Stomach (tissue), 4 donors: ENCODE measurements around the gene ALG1.
"Not testable (repeated sequence)": the region's sequence is repeated elsewhere in the genome, so short reads cannot be mapped to it uniquely, and the experiment has no call there.

ENCODE experiments used
- EP300 ChIP-seq: sonication (generic); formaldehyde crosslinking; IDR thresholded peaks from one replicate; pipeline ENCODE4 v1.6.1; 2017; ENCODE audit warnings: antibody characterized with exemption
- POLR2A ChIP-seq, 4 donors: fragments of 450-650 bp; IDR thresholded peaks; one replicate each; pipeline ENCODE4 v1.6.1; 2016; ENCODE audit warnings: antibody characterized with exemption in 4 of 4, control low read depth in 2 of 4, mild to moderate bottlenecking in 1 of 4, moderate library complexity in 1 of 4
- POLR2AphosphoS5 ChIP-seq, 3 donors: sonication (generic); formaldehyde crosslinking; IDR thresholded peaks; one replicate each; pipeline ENCODE4 v1.6.1; 2016; ENCODE audit warnings: antibody characterized with exemption in 3 of 3
- TF ChIP-seq, protein P1 (sequence below), 7 experiments: fragments of 450-650 bp in 4 of 7; fragments of 200-600 bp in 3 of 7; sonication (generic) in 3 of 7; IDR thresholded peaks; one replicate each; pipeline ENCODE4 v1.5.1; 2016 to 2019; ENCODE audit warnings: antibody characterized with exemption in 7 of 7, control low read depth in 2 of 7, mild to moderate bottlenecking in 1 of 7

DNA sequence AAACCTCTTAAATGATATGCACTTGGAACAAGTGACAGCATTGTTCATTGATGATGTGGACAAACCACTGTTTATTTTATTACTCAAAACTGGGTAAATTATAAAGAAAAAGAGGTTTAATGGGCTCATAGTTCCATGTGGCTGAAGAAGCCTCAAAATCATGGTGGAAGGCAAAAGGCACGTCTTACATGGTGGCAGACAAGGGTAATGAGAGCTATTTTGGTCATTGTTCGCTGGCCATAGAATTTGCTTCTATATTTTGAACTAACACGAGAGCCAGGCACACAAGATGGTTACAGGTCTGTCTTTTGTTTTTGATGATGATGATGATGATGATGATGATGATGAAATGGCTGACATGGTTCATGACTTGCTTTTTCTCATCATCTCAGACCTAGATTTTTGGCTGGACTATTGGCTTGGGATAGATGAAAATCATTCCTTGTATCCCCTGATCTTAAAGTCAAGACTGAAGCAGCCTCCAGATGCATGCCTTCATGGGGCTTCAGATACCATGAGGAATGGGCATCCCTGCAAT is 59.9 kb downstream of the ALG1 start:
- TF ChIP-seq, protein P1, sequence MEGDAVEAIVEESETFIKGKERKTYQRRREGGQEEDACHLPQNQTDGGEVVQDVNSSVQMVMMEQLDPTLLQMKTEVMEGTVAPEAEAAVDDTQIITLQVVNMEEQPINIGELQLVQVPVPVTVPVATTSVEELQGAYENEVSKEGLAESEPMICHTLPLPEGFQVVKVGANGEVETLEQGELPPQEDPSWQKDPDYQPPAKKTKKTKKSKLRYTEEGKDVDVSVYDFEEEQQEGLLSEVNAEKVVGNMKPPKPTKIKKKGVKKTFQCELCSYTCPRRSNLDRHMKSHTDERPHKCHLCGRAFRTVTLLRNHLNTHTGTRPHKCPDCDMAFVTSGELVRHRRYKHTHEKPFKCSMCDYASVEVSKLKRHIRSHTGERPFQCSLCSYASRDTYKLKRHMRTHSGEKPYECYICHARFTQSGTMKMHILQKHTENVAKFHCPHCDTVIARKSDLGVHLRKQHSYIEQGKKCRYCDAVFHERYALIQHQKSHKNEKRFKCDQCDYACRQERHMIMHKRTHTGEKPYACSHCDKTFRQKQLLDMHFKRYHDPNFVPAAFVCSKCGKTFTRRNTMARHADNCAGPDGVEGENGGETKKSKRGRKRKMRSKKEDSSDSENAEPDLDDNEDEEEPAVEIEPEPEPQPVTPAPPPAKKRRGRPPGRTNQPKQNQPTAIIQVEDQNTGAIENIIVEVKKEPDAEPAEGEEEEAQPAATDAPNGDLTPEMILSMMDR (IDR thresholded peaks at IDR 0.05): not testable (repeated sequence)
- not testable (repeated sequence) for TF ChIP-seq POLR2A (IDR thresholded peaks at IDR 0.05); POLR2AphosphoS5 (IDR thresholded peaks at IDR 0.05); EP300
